Astrocyte of the cerebellum (primary cell): ENCODE data around the gene RIIAD1.
"Not testable (repeated sequence)": the region's sequence is repeated elsewhere in the genome, so short reads cannot be mapped to it uniquely, and the experiment has no call there.

Experiments
- DNase-seq: peaks from one replicate; pipeline ENCODE4 v3.0.0-alpha.2; 2011; ENCODE audit warnings: low read depth
- H3K4me3 ChIP-seq: 2 replicates; pipeline ENCODE4 v1.5.1; 2011; ENCODE audit warnings: mild to moderate bottlenecking, low read depth, low read length, moderate library complexity
- in situ Hi-C: cut with HindIII; loops from 2 replicates; pipeline ENCODE4 v1.10.0; 2017; ENCODE audit warnings: low sequenced_read_pairs
- TF ChIP-seq, protein P1 (sequence below): IDR thresholded peaks from 2 replicates; pipeline ENCODE4 v1.5.1; 2012; ENCODE audit warnings: low read length, low read depth, moderate library complexity, mild to moderate bottlenecking; ENCODE audit errors: missing control alignments

The RIIAD1 gene

DNA sequence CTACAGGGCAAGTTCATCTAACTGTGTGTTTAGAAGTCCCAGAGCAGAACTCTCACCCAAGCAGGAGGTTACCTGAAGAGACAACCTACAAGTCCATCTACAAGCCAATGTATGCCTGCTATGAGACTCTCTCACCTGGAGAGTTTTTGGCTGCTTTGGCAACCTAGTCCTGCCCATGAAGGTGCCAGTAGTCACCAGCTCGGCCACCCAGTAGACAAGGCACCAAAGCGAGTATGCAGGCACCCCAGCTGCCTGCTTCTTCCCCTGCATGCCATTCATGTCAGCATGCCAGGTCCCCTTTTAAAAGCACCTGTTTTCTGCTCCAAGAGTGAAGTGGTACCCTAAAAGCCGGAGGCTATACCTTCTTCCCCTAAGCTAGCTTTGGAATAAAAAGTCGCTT lies 20.2 kb downstream of the RIIAD1 start:
- TF ChIP-seq, protein P1, sequence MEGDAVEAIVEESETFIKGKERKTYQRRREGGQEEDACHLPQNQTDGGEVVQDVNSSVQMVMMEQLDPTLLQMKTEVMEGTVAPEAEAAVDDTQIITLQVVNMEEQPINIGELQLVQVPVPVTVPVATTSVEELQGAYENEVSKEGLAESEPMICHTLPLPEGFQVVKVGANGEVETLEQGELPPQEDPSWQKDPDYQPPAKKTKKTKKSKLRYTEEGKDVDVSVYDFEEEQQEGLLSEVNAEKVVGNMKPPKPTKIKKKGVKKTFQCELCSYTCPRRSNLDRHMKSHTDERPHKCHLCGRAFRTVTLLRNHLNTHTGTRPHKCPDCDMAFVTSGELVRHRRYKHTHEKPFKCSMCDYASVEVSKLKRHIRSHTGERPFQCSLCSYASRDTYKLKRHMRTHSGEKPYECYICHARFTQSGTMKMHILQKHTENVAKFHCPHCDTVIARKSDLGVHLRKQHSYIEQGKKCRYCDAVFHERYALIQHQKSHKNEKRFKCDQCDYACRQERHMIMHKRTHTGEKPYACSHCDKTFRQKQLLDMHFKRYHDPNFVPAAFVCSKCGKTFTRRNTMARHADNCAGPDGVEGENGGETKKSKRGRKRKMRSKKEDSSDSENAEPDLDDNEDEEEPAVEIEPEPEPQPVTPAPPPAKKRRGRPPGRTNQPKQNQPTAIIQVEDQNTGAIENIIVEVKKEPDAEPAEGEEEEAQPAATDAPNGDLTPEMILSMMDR = no peak
- no peak for DNase-seq
- in situ Hi-C loops = no loop called here
- no peak overlapping the region for H3K4me3 ChIP-seq

DNA sequence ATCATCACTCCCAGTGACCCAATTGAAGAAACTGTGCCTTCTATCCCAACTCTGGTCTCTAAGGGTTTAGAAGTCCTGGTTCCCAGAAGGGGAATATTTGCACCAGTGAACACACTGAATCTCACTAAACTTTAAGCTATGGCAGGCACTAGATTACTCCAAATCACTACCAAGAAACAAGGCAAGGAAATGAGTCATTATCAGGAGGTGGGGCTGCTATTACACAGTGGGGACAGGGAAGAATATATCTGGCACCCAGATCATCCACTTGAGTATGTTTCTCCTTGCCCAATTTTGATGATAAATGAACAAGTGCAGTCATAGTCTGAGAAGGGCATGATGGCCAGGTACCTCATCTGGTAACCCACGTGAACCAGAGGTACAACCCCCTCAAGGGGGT lies 35.0 kb downstream of the RIIAD1 start:
- no peak overlapping the region for H3K4me3 ChIP-seq
- no peak for DNase-seq
- in situ Hi-C loops = no loop called here
- TF ChIP-seq, protein P1 = no peak

DNA sequence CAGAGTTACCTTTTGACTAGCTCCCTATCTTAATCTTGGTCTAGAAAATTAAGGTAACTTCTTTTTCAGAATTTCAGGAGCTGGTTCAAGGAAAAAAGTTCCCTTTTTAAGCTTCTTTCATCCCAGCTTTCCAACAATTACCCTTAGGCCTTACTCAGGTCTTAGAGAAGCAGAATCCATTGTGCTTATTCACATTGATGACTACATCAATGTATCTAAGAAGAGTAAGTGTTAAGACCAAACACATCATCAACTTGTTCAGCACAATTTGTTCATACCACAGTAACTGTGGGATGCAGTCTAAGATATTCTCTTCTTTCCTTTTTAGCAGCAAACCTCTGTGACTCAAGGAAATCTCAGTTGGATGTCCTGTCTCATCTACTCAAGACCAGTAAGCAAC lies 37.9 kb downstream of the RIIAD1 start:
- H3K4me3 ChIP-seq = no peak overlapping the region
- in situ Hi-C loops = no loop called here
- DNase-seq = no peak
- TF ChIP-seq, protein P1 = no peak

DNA sequence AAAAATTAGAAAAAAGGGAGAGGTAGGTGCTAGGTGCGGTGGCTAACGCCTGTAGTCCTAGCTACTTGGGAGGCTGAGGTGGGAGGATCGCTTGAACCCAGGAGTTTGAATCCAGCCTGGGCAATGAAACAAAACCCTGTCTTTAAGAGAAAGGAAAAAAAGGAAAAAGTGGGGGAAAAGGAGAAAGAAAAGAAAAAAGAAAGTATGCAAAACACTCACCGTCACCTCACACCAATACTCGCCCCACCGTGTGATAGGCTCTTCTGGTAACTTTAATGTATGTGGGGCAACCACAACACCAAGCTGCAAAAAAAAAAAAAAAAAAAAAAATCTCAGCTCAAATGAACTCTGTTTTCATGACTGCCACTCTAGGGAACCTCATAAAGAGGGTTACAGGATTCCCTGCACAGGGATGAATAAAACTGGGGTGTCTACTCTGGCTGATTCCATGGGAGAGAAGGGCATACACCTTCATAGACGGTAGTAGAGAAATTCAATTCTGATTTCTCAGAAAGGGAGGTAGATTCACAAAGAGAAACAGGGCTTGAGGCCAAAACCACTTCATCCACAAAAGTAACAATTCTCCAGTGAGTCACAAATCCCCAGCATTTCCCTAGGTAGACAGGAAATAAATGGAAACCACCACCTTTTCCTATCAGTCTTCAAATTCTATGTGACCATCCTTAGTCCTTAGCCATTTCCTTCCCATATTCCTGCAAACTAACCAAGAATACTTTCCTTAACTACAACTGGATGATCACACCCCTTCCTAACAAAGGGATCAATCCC lies 39.5 kb downstream of the RIIAD1 start:
- no peak for DNase-seq
- H3K4me3 ChIP-seq = no peak overlapping the region
- TF ChIP-seq, protein P1 = no peak
- in situ Hi-C loops = no loop called here

DNA sequence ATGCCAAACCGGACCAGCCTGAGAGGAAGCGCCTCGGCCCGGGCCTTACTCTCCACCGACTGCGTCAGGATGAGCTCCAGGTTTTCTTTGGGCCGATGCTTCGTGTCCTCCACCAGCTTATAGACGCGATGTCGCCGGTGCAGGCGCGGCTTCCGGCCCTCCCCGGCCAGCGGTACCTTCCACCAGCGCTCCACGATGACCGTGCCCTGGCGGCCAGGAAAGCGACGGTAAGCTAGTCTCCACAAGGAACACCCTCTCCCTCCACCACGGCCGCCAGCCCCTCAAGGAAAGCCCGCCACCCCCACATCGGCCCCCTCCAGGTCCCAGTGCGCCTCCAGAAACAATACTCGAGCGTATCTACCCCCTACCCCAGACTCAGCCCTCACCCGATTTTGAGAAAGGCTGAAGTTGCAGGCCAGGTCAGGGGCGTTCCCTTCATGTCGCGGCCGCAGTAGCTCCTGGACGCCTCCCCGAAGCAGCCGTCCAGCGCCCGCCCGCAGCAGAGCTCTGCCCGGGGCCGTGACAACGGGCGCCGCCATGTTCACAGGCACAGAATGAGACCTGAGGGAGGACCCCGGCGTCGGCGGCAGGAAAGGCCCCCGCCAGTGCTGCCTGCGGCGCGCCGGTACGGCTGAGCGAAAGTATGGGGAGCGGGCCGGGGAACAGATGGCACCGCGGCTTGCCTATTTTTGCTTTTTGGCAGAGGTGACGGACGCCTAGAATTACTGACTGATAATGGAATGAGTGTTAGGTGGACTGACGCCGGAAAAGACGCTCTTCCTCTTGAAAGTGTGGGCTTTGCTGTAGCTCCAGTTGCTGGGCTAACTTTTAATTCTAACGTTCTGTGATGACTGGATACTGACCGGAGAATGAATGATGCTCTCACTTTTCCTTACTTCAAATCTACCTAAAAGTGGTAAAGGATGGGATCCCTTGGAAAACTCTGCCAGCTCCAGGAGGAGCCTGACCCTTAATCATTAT lies 41.9 kb downstream of the RIIAD1 start, which contains the start of gene MRPL9:
Gene MRPL9 (minus strand): TSS at position 556 of the 981 bp plus-strand sequence. CDS start 17 bp downstream, at position 539.
- TF ChIP-seq, protein P1 = no peak
- in situ Hi-C loops = no loop called here
- peak within 1 kb of the TSS; percentile 85 for H3K4me3 ChIP-seq
- DNase-seq = peak; percentile 35

DNA sequence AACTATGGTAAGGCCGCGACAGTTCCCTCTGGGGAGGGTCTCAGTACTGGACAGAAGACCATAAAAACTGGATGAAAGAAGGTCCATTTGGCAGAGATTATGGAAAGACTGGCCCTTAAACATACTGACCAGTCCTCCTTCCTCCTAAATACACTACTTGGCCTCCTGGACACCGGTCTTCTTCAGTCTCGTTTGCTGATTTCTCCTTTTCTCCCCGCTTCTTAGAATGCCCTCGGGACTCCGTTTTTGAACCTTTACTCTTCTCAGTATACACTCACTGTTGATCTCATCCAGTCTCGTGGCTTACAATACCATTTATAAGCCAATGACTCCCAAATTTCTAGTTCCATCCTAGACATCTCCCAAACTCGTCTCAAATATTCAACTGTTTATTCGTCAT lies 42.7 kb downstream of the RIIAD1 start:
- TF ChIP-seq, protein P1 = no peak
- no peak for DNase-seq
- in situ Hi-C loops = no loop called here

DNA sequence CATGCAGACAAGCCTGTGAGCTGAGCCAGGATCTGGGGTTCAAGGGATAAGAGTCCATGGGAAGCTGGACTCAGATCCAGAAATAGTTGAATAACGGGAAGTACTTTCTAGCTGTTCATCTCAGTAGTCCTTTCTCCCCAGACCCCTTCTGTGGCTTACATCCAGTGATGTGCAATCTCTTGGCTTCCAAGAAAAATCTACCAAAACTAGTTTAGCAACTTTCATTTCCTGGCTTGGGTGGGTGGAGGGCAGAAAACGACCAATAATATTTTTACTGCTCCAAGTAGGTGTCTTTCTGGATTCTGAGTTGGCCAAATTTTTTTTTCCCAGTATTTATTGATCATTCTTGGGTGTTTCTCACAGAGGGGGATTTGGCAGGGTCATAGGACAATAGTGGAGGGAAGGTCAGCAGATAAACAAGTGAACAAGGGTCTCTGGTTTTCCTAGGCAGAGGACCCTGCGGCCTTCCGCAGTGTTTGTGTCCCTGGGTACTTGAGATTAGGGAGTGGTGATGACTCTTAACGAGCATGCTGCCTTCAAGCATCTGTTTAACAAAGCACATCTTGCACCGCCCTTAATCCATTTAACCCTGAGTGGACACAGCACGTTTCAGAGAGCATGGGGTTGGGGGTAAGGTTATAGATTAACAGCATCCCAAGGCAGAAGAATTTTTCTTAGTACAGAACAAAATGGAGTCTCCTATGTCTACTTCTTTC lies 47.2 kb downstream of the RIIAD1 start:
- in situ Hi-C loops, H3K4me3 ChIP-seq, DNase-seq: not testable (repeated sequence)

More for the DNA sequence above, 42.7 kb downstream of the RIIAD1 start:
- H3K4me3 ChIP-seq = peak overlapping the region; percentile 85

DNA sequence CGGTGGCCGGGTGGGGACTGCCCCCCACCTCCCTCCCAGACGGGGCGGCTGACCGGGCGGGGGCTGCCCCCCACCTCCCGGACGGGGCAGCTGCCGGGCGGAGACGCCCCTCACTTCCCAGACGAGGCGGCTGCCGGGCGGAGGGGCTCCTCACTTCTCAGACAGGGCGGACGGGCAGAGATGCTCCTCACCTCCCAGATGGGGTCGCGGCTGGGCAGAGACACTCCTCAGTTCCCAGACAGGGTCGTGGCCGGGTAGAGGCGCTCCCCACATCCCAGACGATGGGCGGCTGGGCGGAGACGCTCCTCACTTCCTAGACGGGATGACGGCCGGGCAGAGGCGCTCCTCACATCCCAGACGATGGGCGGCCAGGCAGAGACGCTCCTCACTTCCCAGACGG lies 47.9 kb downstream of the RIIAD1 start:
- DNase-seq, in situ Hi-C loops, H3K4me3 ChIP-seq: not testable (repeated sequence)
